ENCODE data around the gene GABARAPL1. TPM values are rescaled to one million over a fixed set of nuclear protein-coding genes. Genes with fewer than 3 reads are reported as not detected.

GABARAPL1 gene
- total RNA-seq, 1 donor from 2014 or later = 44.2 TPM

GRCh38 chr12:10241727-10242126 is 29.1 kb downstream of the GABARAPL1 start:
- no peak for DNase-seq (ENCODE audit: low read depth)
- TF ChIP-seq CTCF (IDR thresholded peaks at IDR 0.05; ENCODE audit: insufficient read depth, low read length, poor library complexity, severe bottlenecking) = no peak
- no peaks in the 10 kb centered on the region for H3K27me3 ChIP-seq (ENCODE audit: control insufficient read depth, insufficient read depth, low read length)
- H3K36me3 ChIP-seq (ENCODE audit: control insufficient read depth, insufficient read depth, low read length) = no peaks in the 10 kb centered on the region
- no peak overlapping the region for H3K4me3 ChIP-seq (ENCODE audit: low read depth, low read length)

GRCh38 chr12:10242539-10242938 is 29.9 kb downstream of the GABARAPL1 start:
- Histone ChIP-seq H3K36me3 (ENCODE audit: control insufficient read depth, insufficient read depth, low read length) (no peaks in the 10 kb centered on the region), H3K27me3 (ENCODE audit: control insufficient read depth, insufficient read depth, low read length) (no peaks in the 10 kb centered on the region), H3K4me3 (ENCODE audit: low read depth, low read length) (no peak overlapping the region)
- TF ChIP-seq CTCF (IDR thresholded peaks at IDR 0.05; ENCODE audit: insufficient read depth, low read length, poor library complexity, severe bottlenecking) = no peak
- DNase-seq (ENCODE audit: low read depth) = no peak

- no peaks in the 10 kb centered on the region for H3K27me3 ChIP-seq (ENCODE audit: control insufficient read depth, insufficient read depth, low read length)
- no peak for DNase-seq (ENCODE audit: low read depth)
- no peak for TF ChIP-seq CTCF (IDR thresholded peaks at IDR 0.05; ENCODE audit: insufficient read depth, low read length, poor library complexity, severe bottlenecking)
- H3K4me3 ChIP-seq (ENCODE audit: low read depth, low read length) = no peak overlapping the region
- H3K36me3 ChIP-seq (ENCODE audit: control insufficient read depth, insufficient read depth, low read length) = no peaks in the 10 kb centered on the region
These were observed 31.3 kb downstream of the GABARAPL1 start for GRCh38 chr12:10243818-10244520.

- TF ChIP-seq CTCF (IDR thresholded peaks at IDR 0.05; ENCODE audit: insufficient read depth, low read length, poor library complexity, severe bottlenecking) = no peak
- no peak for DNase-seq (ENCODE audit: low read depth)
- H3K27me3 ChIP-seq (ENCODE audit: control insufficient read depth, insufficient read depth, low read length) = no peaks in the 10 kb centered on the region
- H3K4me3 ChIP-seq (ENCODE audit: low read depth, low read length) = no peak overlapping the region
- no peaks in the 10 kb centered on the region for H3K36me3 ChIP-seq (ENCODE audit: control insufficient read depth, insufficient read depth, low read length)
These were observed 34.9 kb downstream of the GABARAPL1 start for GRCh38 chr12:10247436-10248058.

- no peaks in the 10 kb centered on the region for H3K36me3 ChIP-seq (ENCODE audit: control insufficient read depth, insufficient read depth, low read length)
- H3K4me3 ChIP-seq (ENCODE audit: low read depth, low read length) = no peak overlapping the region
- no peak for DNase-seq (ENCODE audit: low read depth)
- H3K27me3 ChIP-seq (ENCODE audit: control insufficient read depth, insufficient read depth, low read length) = no peaks in the 10 kb centered on the region
- TF ChIP-seq CTCF (IDR thresholded peaks at IDR 0.05; ENCODE audit: insufficient read depth, low read length, poor library complexity, severe bottlenecking) = no peak
These were observed 37.2 kb downstream of the GABARAPL1 start for GRCh38 chr12:10249690-10250455.
